GM10266 (cell line): ENCODE measurements around the gene FAM227B.

Experiments
- DNase-seq: peaks from one replicate; pipeline ENCODE4 v3.0.0; 2012; ENCODE audit errors: extremely low spot score
- TF ChIP-seq, protein P1 (sequence below): IDR thresholded peaks from 2 replicates; pipeline ENCODE4 v1.5.1; 2012; ENCODE audit warnings: mild to moderate bottlenecking, low read depth; ENCODE audit not compliant: control insufficient read depth, insufficient read depth; ENCODE audit errors: missing control alignments

FAM227B gene

DNA sequence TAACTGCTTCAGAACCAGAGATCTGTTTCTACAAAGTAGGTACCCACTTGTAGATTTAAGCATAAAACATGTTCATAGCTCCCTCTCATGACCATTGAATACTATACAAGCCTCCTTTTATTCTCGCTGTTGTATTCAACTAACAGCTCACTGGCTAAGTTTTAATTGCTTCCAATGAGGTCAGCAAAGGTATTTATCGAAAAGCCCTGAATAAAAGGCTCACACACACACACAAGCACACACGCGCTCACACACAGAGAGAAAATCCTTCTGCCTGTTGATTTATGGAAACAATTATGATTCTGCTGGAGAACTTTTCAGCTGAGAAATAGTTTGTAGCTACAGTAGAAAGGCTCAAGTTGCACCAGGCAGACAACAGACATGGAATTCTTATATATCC is 197.6 kb downstream of the FAM227B start, which contains the start of gene FGF7:
Gene FGF7 (plus strand): TSS at position 222 of the 400 bp plus-strand sequence. CDS start 1,056 bp downstream, outside the sequence.
- TF ChIP-seq, protein P1, sequence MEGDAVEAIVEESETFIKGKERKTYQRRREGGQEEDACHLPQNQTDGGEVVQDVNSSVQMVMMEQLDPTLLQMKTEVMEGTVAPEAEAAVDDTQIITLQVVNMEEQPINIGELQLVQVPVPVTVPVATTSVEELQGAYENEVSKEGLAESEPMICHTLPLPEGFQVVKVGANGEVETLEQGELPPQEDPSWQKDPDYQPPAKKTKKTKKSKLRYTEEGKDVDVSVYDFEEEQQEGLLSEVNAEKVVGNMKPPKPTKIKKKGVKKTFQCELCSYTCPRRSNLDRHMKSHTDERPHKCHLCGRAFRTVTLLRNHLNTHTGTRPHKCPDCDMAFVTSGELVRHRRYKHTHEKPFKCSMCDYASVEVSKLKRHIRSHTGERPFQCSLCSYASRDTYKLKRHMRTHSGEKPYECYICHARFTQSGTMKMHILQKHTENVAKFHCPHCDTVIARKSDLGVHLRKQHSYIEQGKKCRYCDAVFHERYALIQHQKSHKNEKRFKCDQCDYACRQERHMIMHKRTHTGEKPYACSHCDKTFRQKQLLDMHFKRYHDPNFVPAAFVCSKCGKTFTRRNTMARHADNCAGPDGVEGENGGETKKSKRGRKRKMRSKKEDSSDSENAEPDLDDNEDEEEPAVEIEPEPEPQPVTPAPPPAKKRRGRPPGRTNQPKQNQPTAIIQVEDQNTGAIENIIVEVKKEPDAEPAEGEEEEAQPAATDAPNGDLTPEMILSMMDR: no peak
- no peak for DNase-seq

- TF ChIP-seq, protein P1: peak; percentile 64
- DNase-seq: peak; percentile 17
Measured at GRCh38 chr15:49421991-49422390, 198.6 kb downstream of the FAM227B start.

DNA sequence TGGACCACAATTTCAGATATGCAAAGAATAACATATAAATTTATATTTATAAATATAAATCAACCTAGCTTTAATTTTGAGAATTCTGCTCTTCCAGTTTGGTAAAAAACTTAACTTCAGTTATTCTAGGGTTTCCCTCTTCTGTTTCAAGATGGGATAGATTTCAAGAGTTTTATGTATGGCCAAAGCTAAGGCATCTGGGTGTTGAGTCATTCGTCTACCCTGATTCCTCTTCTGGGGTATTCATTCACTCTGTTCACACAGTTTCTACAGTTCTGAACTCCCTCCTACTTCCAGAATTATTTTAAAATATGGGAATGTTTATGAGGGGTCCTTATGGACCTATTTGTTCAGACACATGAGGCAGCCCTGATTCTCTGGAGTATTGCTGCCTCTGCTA is 201.8 kb downstream of the FAM227B start:
- DNase-seq: no peak
- TF ChIP-seq, protein P1: no peak

DNA sequence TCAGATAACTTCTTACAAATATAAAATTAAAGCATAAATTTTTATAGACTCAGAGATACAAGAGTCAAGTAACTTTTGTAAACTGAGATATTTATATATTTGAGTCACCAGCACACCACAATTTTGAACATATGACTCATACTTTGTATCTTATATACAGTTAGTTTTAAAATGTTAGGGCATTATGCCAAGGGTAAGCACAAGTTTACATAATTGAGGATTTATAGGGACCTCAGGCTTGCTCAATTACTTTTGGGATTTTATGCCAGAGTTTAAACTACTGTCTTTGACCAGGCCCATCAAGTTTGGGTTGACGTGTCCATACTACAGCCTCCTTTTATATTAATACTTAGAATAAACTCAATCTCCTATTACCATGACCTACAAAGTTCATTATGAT is 205.0 kb downstream of the FAM227B start:
- no peak for DNase-seq
- TF ChIP-seq, protein P1: no peak

DNA sequence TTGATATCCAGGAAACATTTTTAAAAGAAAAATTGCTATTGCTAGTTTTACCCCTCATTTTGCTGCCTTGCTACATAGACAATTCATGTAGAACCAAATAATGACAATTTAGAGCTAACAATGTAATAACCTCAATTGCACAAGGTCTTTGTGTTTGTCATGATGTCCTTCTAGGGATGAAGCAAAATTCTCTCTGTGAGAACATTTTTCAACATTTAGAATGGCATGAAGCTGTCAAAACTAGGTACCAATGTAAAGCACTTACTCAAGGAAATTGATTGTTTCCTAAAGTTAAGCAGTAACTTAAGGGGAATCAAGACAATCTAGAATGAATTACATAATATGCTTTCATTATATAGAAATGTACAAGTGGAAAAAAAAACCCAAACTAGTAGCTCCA is 205.5 kb downstream of the FAM227B start:
- no peak for DNase-seq
- TF ChIP-seq, protein P1: no peak

DNA sequence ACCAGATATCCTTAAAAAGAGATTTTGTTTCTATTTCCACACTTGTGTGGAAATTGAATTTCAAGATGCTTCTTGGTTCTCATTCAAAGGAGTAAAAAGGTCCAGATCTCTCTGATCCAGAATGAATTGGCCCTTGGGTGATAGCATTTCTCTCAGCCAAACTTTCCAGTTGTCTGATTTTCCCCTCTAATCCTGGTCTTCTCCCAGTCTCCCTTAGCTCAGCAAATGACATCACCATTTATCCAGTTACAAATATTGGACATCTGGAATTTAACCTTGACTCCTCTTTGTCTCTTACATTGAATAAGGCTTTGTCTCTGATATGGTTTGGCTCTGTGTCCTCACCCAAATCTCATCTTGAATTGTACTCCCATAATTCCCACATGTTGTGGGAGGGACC is 207.8 kb downstream of the FAM227B start:
- TF ChIP-seq, protein P1: no peak
- DNase-seq: no peak

DNA sequence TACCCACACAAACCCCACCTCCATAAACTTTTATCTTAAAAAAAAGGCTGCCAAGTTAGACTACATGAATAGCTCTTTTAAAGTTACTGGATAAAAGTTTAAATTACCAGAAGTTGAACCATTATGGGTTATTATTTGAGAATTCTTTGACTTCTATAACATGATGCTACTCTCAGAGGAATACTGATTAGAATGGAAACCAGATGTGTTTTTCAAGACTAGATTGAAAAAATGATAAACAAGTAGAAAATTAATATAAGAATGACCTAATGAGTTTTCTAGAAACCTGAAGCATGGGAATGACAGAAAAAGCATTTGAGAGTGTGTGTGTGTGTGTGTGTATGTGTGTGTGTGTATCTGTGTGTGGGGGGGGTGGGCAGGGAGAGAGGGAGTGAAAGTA is 210.0 kb downstream of the FAM227B start:
- no peak for DNase-seq
- TF ChIP-seq, protein P1: no peak
